NCI-H1436 (cell line): ENCODE results near the gene TRAPPC3.
"Not testable (repeated sequence)": the region's sequence is repeated elsewhere in the genome, so short reads cannot be mapped to it uniquely, and the experiment has no call there.

Experiments used
- DNase-seq: peaks from one replicate; lab custom pipeline; 2025; lab: John Stamatoyannopoulos, UW

The TRAPPC3 gene

GRCh38 chr1:36166136-36166535 lies 16.9 kb upstream of the TRAPPC3 start:
- no peak for DNase-seq

GRCh38 chr1:36165145-36165544 lies 15.9 kb upstream of the TRAPPC3 start:
- no peak for DNase-seq

GRCh38 chr1:36164361-36164760 lies 15.1 kb upstream of the TRAPPC3 start:
- DNase-seq, result no peak

GRCh38 chr1:36163426-36163825 lies 14.1 kb upstream of the TRAPPC3 start:
- no peak for DNase-seq

- no peak for DNase-seq
Observed at GRCh38 chr1:36162680-36163239, 13.5 kb upstream of the TRAPPC3 start.

GRCh38 chr1:36161641-36162531 lies 12.6 kb upstream of the TRAPPC3 start:
- DNase-seq, result no peak

- DNase-seq, result peak; percentile 50
Observed at GRCh38 chr1:36160949-36161485, 11.7 kb upstream of the TRAPPC3 start.

GRCh38 chr1:36160388-36160948 lies 11.2 kb upstream of the TRAPPC3 start:
- no peak for DNase-seq

GRCh38 chr1:36159614-36160387 lies 10.5 kb upstream of the TRAPPC3 start:
- DNase-seq, result no peak

GRCh38 chr1:36158827-36159252 lies 9.6 kb upstream of the TRAPPC3 start:
- DNase-seq, result not testable (repeated sequence)

- DNase-seq, result no peak
Observed at GRCh38 chr1:36157973-36158826, 8.9 kb upstream of the TRAPPC3 start.

- DNase-seq, result no peak
Observed at GRCh38 chr1:36157115-36157903, 8.0 kb upstream of the TRAPPC3 start.

- peak; percentile 36 for DNase-seq
Observed at GRCh38 chr1:36156329-36157114, 7.2 kb upstream of the TRAPPC3 start.

- peak; percentile 82 for DNase-seq
Observed at GRCh38 chr1:36155408-36156328, 6.4 kb upstream of the TRAPPC3 start, which contains the start of gene MAP7D1. MAP7D1 (plus strand) TSS chr1:36156160; CDS start chr1:36156418, 258 bp downstream.

- DNase-seq, result no peak
Observed at GRCh38 chr1:36154765-36155407, 5.6 kb upstream of the TRAPPC3 start.

- no peak for DNase-seq
Observed at GRCh38 chr1:36154335-36154734, 5.0 kb upstream of the TRAPPC3 start.

GRCh38 chr1:36153476-36153875 lies 4.2 kb upstream of the TRAPPC3 start:
- no peak for DNase-seq

GRCh38 chr1:36151845-36152203 lies 2.5 kb upstream of the TRAPPC3 start:
- peak; percentile 27 for DNase-seq
